Measurements from ENCODE around the gene FAM168B.

Gene FAM168B

DNA sequence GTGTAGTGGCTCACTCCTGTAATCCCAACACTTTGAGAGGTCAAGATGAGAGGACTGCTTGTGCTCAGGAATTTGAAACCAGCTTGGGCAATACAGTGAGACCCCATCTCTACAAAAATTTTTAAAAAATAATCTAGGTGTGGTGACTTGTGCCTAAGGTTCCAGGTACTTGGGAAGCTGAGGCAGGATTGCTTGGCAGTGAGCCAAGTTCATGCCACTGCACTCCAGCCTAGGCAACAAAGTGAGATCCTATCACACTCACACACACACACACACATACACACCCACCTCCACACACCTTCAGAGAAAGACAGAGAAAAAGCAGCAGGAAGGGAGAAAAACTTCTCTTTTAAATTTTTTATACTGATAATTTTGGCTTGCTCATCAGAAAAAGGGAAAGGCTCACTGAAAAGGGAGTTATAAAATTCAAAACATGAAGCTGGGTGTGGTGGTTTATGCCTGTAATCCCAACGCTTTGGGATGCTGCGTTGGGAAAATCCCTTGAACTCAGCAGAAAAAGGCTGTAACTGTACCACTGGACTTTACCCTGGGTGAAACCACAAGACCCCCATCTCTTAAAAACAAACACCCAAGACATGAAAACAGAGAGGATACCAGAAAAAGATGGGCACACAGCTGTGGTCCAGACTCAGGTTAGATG, 25.7 kb downstream of the FAM168B start:
- TF ChIP-seq, protein P1, sequence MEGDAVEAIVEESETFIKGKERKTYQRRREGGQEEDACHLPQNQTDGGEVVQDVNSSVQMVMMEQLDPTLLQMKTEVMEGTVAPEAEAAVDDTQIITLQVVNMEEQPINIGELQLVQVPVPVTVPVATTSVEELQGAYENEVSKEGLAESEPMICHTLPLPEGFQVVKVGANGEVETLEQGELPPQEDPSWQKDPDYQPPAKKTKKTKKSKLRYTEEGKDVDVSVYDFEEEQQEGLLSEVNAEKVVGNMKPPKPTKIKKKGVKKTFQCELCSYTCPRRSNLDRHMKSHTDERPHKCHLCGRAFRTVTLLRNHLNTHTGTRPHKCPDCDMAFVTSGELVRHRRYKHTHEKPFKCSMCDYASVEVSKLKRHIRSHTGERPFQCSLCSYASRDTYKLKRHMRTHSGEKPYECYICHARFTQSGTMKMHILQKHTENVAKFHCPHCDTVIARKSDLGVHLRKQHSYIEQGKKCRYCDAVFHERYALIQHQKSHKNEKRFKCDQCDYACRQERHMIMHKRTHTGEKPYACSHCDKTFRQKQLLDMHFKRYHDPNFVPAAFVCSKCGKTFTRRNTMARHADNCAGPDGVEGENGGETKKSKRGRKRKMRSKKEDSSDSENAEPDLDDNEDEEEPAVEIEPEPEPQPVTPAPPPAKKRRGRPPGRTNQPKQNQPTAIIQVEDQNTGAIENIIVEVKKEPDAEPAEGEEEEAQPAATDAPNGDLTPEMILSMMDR (IDR thresholded peaks at IDR 0.05; ENCODE audit: low read depth, low read length) = no peak
- in situ Hi-C loops (cut with HindIII; ENCODE audit: low sequenced_read_pairs) = no loop called here

DNA sequence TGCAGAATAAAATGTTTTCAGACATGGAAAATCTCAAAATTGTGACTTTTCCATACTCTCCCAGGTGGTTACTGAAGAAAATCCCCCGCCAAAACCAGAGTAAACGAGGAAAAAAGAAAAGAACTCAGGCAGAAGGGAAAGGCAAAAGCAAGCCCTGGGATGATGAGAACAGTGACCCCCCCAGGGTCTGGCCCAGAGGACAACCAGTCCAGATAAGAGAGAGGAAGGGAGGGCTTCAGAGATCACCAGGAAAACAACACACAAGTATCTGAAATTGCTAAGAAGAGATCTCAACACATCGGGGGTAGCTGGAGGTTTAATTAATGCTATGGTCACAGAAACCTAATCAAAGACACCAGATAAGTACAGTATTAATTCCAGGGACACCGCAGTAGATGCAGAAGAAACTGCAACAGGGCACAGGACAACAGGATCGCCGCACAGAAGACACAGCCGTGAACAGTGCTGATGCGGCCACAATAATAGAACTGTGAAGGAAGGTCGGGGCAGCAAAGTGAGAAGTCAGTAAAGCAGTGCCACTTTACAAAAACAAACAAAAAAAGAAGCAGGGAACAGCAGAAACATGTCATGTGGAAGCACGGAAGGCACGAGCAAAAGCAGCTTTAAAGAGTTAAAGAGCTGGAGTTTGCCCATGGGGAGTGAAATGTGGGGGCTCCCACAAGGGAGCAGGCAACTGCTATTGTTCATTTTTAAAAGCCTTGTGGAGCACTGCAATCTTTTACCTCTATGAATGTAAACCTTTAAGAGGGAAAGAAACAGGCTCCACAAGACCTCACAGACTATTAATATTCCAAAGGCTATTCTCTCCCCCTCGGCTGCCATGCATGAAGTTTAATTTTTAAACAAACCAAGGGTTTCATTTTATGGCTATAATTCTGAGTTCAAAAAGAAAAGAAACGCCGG, 28.4 kb downstream of the FAM168B start:
- TF ChIP-seq, protein P1 (IDR thresholded peaks at IDR 0.05; ENCODE audit: low read depth, low read length) = no peak
- no peak overlapping the region for H3K4me3 ChIP-seq (ENCODE audit: low read depth, low read length)
- DNase-seq (ENCODE audit: low read depth, low spot score) = no peak
- in situ Hi-C loops (cut with HindIII; ENCODE audit: low sequenced_read_pairs) = no loop called here

More for the DNA sequence above, 25.7 kb downstream of the FAM168B start:
- no peak for DNase-seq (ENCODE audit: low read depth, low spot score)
- no peak overlapping the region for H3K4me3 ChIP-seq (ENCODE audit: low read depth, low read length)

DNA sequence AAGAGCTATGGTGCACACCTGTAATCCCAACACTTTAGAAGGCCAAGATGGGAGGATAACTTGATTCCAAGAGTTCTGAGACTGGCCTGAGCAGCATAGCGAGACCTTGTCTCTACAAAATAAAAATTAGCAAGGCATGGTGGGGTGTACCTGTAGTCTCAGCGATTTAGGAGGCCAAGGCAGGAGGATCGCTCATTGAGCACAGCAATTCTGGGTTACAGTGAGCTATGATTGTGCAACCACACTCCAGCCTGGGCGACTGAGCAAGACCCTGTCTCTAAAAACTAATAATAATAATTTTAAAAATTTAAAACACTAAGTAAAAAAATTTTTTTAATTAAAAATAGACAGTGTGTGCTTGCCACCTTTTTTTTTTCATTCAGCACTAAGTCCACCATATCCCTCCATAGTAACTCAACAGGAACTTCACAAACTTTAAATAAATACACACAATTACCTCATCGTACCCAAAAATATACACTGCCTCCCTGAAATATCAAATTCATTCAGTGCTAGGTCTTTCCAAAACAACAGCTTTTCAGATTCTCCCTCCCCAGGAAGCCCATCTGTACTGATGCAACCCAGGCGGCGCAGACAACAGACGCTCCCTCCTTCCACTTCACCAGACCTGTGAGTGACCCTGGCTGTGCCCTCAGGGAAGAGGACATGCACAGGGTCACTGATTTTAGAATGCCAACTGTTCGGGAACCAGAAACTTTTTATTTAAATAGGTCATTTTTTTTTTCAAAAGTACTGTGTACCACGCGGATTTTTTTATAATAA, 29.6 kb downstream of the FAM168B start:
- peak; percentile 21 for DNase-seq (ENCODE audit: low read depth, low spot score)
- in situ Hi-C loops (cut with HindIII; ENCODE audit: low sequenced_read_pairs) = no loop called here
- no peak overlapping the region for H3K4me3 ChIP-seq (ENCODE audit: low read depth, low read length)
- TF ChIP-seq, protein P1 (IDR thresholded peaks at IDR 0.05; ENCODE audit: low read depth, low read length) = no peak

DNA sequence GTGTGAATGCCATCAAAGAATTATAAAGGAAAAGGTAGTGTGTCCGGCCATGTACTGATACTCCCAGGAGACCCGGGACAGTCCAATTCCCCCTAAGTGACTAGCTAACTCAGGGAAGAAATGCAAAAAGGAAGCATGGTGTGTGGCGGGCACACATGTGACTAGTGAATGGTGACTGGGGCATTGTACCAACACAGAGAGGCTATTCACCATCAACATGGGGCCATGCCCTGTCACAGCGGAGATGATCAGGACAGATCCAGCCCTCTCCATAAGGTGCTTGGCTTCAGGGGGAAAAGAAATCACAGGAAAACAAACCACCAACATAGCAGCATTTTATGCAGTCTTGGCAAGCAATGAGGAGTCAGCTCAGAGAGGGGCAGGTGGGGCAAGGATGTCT, 34.3 kb downstream of the FAM168B start:
- in situ Hi-C loops (cut with HindIII; ENCODE audit: low sequenced_read_pairs) = no loop called here
- H3K4me3 ChIP-seq (ENCODE audit: low read depth, low read length) = no peak overlapping the region
- TF ChIP-seq, protein P1 (IDR thresholded peaks at IDR 0.05; ENCODE audit: low read depth, low read length) = no peak
- no peak for DNase-seq (ENCODE audit: low read depth, low spot score)

DNA sequence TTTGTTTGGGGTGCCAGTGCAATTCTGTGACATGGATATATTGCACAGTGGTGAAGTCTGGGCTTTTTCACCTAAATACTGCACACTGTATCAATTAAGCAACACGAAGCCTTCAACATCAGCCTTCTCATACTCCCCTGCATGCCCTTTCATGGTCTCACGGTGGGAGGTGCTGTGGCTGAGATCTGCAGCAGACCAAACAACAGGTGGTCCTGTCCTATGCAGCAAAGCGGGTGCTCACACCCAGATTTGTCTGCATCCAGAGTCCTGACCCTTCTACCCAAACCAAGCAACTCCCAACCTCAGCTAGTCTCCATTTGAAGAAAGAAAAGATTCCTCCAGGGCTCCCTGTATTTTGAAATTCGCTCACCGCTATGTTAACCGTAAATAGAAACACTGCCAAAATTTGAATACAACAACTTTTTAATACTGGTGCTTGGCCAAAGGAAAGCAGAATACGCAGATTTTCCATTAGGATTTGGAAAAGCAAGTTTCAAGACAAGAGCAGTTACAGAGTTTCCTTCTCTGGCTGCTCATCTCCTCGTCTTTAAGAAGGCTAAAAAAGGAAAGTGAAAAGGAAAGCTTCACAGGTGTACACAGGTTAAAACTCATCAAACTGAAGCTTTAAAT, 34.9 kb downstream of the FAM168B start:
- no peak for DNase-seq (ENCODE audit: low read depth, low spot score)
- TF ChIP-seq, protein P1 (IDR thresholded peaks at IDR 0.05; ENCODE audit: low read depth, low read length) = no peak
- no peak overlapping the region for H3K4me3 ChIP-seq (ENCODE audit: low read depth, low read length)
- in situ Hi-C loops (cut with HindIII; ENCODE audit: low sequenced_read_pairs) = no loop called here

DNA sequence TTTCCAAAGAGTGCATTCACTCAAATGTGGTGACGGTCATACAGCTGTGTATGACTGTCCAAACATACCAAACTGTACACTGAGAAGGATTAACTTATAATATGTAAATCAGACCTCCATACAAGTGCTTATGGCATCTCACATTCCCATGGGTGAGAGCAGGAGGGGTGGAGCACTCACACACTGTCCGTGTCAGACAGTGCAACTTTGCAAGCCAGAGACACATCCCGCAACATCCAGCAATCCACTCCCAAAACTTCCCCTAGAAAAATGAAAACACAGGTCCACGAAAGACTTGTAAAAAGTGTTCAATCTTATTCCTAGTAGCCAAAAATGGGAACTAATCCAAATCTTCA, 36.4 kb downstream of the FAM168B start:
- no peak overlapping the region for H3K4me3 ChIP-seq (ENCODE audit: low read depth, low read length)
- DNase-seq (ENCODE audit: low read depth, low spot score) = no peak
- TF ChIP-seq, protein P1 (IDR thresholded peaks at IDR 0.05; ENCODE audit: low read depth, low read length) = no peak
- in situ Hi-C loops (cut with HindIII; ENCODE audit: low sequenced_read_pairs) = no loop called here

Measured in astrocyte of the spinal cord (primary cell).